ENCODE data around the gene SMAD7. TPM values are rescaled to one million over a fixed set of nuclear protein-coding genes. Genes with fewer than 3 reads are reported as not detected.

SMAD7 gene
- total RNA-seq, 1 experiment from 2014 or later = 12.0 TPM

GRCh38 chr18:48917579-48918517 is 32.9 kb downstream of the SMAD7 start:
- Histone ChIP-seq H3K27ac (ENCODE audit: low read depth, low read length, poor library complexity, severe bottlenecking) (no peak overlapping the region), H3K9me3 (ENCODE audit: low read depth, low read length, poor library complexity, severe bottlenecking) (no peaks in the 10 kb centered on the region), H3K4me1 (ENCODE audit: insufficient read depth, low read length, poor library complexity, severe bottlenecking) (peaks cover 21% of the 10 kb centered on the region), H3K36me3 (ENCODE audit: insufficient read depth, low read length, poor library complexity, severe bottlenecking) (peaks cover 9% of the 10 kb centered on the region), H3K4me3 (ENCODE audit: low read depth, low read length, poor library complexity, severe bottlenecking) (no peak overlapping the region), H3K27me3 (replicated peaks; ENCODE audit: insufficient read depth, low read depth, low read length, poor library complexity) (no peaks in the 10 kb centered on the region)
- intact Hi-C loops (cut with micrococcal nuclease; ENCODE audit: unreplicated experiment) = no loop called here
- DNase-seq (ENCODE audit: low spot score) = no peak
- no TSS peak for BruUV-seq (replicated peaks)
- CTCF ChIA-PET = no interaction called here
- TF ChIP-seq EZH2 (IDR thresholded peaks at IDR 0.05; ENCODE audit: borderline replicate concordance, low read depth, low read length, poor library complexity, severe bottlenecking) = no peak
- TF ChIP-seq CTCF (conservative IDR thresholded peaks at IDR 0.05; ENCODE audit: low read depth, low read length) = no peak
- POLR2A ChIA-PET (ENCODE audit: low non-redundant PET) = no interaction called here

GRCh38 chr18:48915626-48916425 is 34.9 kb downstream of the SMAD7 start:
- CTCF ChIA-PET = no interaction called here
- Histone ChIP-seq H3K4me3 (ENCODE audit: low read depth, low read length, poor library complexity, severe bottlenecking) (no peak overlapping the region), H3K9me3 (ENCODE audit: low read depth, low read length, poor library complexity, severe bottlenecking) (no peaks in the 10 kb centered on the region), H3K36me3 (ENCODE audit: insufficient read depth, low read length, poor library complexity, severe bottlenecking) (peaks cover 2% of the 10 kb centered on the region), H3K27me3 (replicated peaks; ENCODE audit: insufficient read depth, low read depth, low read length, poor library complexity) (no peaks in the 10 kb centered on the region), H3K4me1 (ENCODE audit: insufficient read depth, low read length, poor library complexity, severe bottlenecking) (peaks cover 11% of the 10 kb centered on the region), H3K27ac (ENCODE audit: low read depth, low read length, poor library complexity, severe bottlenecking) (no peak overlapping the region)
- intact Hi-C loops (cut with micrococcal nuclease; ENCODE audit: unreplicated experiment) = no loop called here
- no TSS peak for BruUV-seq (replicated peaks)
- no peak for DNase-seq (ENCODE audit: low spot score)
- TF ChIP-seq CTCF (conservative IDR thresholded peaks at IDR 0.05; ENCODE audit: low read depth, low read length) = no peak
- POLR2A ChIA-PET (ENCODE audit: low non-redundant PET) = no interaction called here

- POLR2A ChIA-PET (ENCODE audit: low non-redundant PET) = interaction anchor here (0.6 kb wide), 1 partner anchor 145 kb away, joined by 3 read pairs; no protein-coding TSS in a partner anchor
- H3K4me1 ChIP-seq (ENCODE audit: insufficient read depth, low read length, poor library complexity, severe bottlenecking) = peaks cover 11% of the 10 kb centered on the region
Observed at GRCh38 chr18:48914581-48915251, 36.0 kb downstream of the SMAD7 start.

More at GRCh38 chr18:48914581-48915251, 36.0 kb downstream of the SMAD7 start:
- Histone ChIP-seq H3K4me3 (ENCODE audit: low read depth, low read length, poor library complexity, severe bottlenecking) (no peak overlapping the region), H3K27me3 (replicated peaks; ENCODE audit: insufficient read depth, low read depth, low read length, poor library complexity) (no peaks in the 10 kb centered on the region), H3K27ac (ENCODE audit: low read depth, low read length, poor library complexity, severe bottlenecking) (peak overlapping the region; percentile 60), H3K36me3 (ENCODE audit: insufficient read depth, low read length, poor library complexity, severe bottlenecking) (no peaks in the 10 kb centered on the region), H3K9me3 (ENCODE audit: low read depth, low read length, poor library complexity, severe bottlenecking) (no peaks in the 10 kb centered on the region)
- CTCF ChIA-PET = no interaction called here
- no TSS peak for BruUV-seq (replicated peaks)
- intact Hi-C loops (cut with micrococcal nuclease; ENCODE audit: unreplicated experiment) = no loop called here
- DNase-seq (ENCODE audit: low spot score) = no peak
- no peak for TF ChIP-seq CTCF (conservative IDR thresholded peaks at IDR 0.05; ENCODE audit: low read depth, low read length)
- no peak for TF ChIP-seq EZH2 (IDR thresholded peaks at IDR 0.05; ENCODE audit: borderline replicate concordance, low read depth, low read length, poor library complexity, severe bottlenecking)

All from A673 (cell line).